Measurements from ENCODE around the gene CRACR2B.

Gene CRACR2B

GRCh38 chr11:795634-796564 is 31.8 kb upstream of the CRACR2B start:
- no peak overlapping the region for H2BK5ac ChIP-seq (ENCODE audit: low read depth, low read length, poor library complexity, severe bottlenecking)

GRCh38 chr11:796565-797295 is 31.0 kb upstream of the CRACR2B start:
- peak overlapping the region; percentile 90 for H3K4me2 ChIP-seq (ENCODE audit: low read length, poor library complexity, severe bottlenecking)
- peak overlapping the region; percentile 37 for H2AK5ac ChIP-seq (ENCODE audit: low read length, severe bottlenecking)
- peak overlapping the region; percentile 36 for H2BK120ac ChIP-seq (ENCODE audit: low read depth, low read length)
- peak overlapping the region; percentile 79 for H3K27ac ChIP-seq (ENCODE audit: low read length, poor library complexity, severe bottlenecking)
- no peak overlapping the region for H2AFZ ChIP-seq (ENCODE audit: low read depth, low read length)
- peak overlapping the region in 1 of 2 experiments; percentile 75 for H3K23ac ChIP-seq (ENCODE audit: low read length in 2 of 2)
- H3K27me3 ChIP-seq (ENCODE audit: control insufficient read depth in 1 of 2, insufficient read depth in 1 of 2, low read length in 2 of 2), result no peaks in the 10 kb centered on the region
- H3K79me1 ChIP-seq (replicated peaks; ENCODE audit: low read length, poor library complexity, severe bottlenecking), result peaks cover 17% of the 10 kb centered on the region
- H4K8ac ChIP-seq (ENCODE audit: low read length), result peak overlapping the region; percentile 3
- peak overlapping the region; percentile 90 for H3K9ac ChIP-seq (ENCODE audit: low read length)
- H3K4ac ChIP-seq (ENCODE audit: low read depth in 1 of 2, low read length in 2 of 2), result peak overlapping the region; percentile 42 to 69
- H3K9me3 ChIP-seq (ENCODE audit: control insufficient read depth, low read length), result no peaks in the 10 kb centered on the region
- peaks cover 33% of the 10 kb centered on the region for H3K4me1 ChIP-seq (ENCODE audit: control insufficient read depth, insufficient read depth, low read depth, low read length)
- peak overlapping the region; percentile 5 for H4K91ac ChIP-seq (ENCODE audit: low read length)
- peak overlapping the region; percentile 22 to 85 for H2BK12ac ChIP-seq (ENCODE audit: low read length in 2 of 2)
- H3K4me3 ChIP-seq (ENCODE audit: insufficient read depth in 1 of 2, low read depth in 1 of 2, low read length in 2 of 2), result peak overlapping the region; percentile 85 to 89
- H2BK5ac ChIP-seq (ENCODE audit: low read depth, low read length, poor library complexity, severe bottlenecking), result peak overlapping the region; percentile 38
- H3K14ac ChIP-seq (ENCODE audit: low read length in 2 of 2), result peak overlapping the region in 1 of 2 experiments; percentile 30
- H2BK15ac ChIP-seq (ENCODE audit: low read depth, poor library complexity, severe bottlenecking), result peak overlapping the region; percentile 55
- H3K36me3 ChIP-seq (ENCODE audit: control insufficient read depth in 1 of 2, insufficient read depth in 2 of 2, low read depth in 1 of 2, low read length in 2 of 2), result peaks cover 47 to 62% of the 10 kb centered on the region in 2 experiments
- H3K18ac ChIP-seq (ENCODE audit: low read depth in 1 of 2, low read length in 2 of 2), result peak overlapping the region; percentile 40 to 94
- no peak for DNase-seq
- WGBS, result 47% methylated on average over 18 of the region's 18 CpGs

More at GRCh38 chr11:795634-796564, 31.8 kb upstream of the CRACR2B start:
- H2BK120ac ChIP-seq (ENCODE audit: low read depth, low read length), result peak overlapping the region; percentile 21
- peak overlapping the region; percentile 89 for H2BK15ac ChIP-seq (ENCODE audit: low read depth, poor library complexity, severe bottlenecking)
- H3K4me2 ChIP-seq (ENCODE audit: low read length, poor library complexity, severe bottlenecking), result peak overlapping the region; percentile 90
- no peak overlapping the region for H2AFZ ChIP-seq (ENCODE audit: low read depth, low read length)
- peaks cover 34% of the 10 kb centered on the region for H3K4me1 ChIP-seq (ENCODE audit: control insufficient read depth, insufficient read depth, low read depth, low read length)
- peak overlapping the region; percentile 79 for H3K27ac ChIP-seq (ENCODE audit: low read length, poor library complexity, severe bottlenecking)
- 27% methylated on average over 12 of the region's 26 CpGs for WGBS
- peak overlapping the region; percentile 90 for H3K9ac ChIP-seq (ENCODE audit: low read length)
- peak overlapping the region; percentile 58 to 69 for H3K4ac ChIP-seq (ENCODE audit: low read depth in 1 of 2, low read length in 2 of 2)
- DNase-seq, result peak; percentile 93
- H2BK12ac ChIP-seq (ENCODE audit: low read length in 2 of 2), result peak overlapping the region; percentile 22 to 33
- H4K91ac ChIP-seq (ENCODE audit: low read length), result peak overlapping the region; percentile 58
- peak overlapping the region in 1 of 2 experiments; percentile 94 for H3K23ac ChIP-seq (ENCODE audit: low read length in 2 of 2)
- H2AK5ac ChIP-seq (ENCODE audit: low read length, severe bottlenecking), result no peak overlapping the region
- H3K36me3 ChIP-seq (ENCODE audit: control insufficient read depth in 1 of 2, insufficient read depth in 2 of 2, low read depth in 1 of 2, low read length in 2 of 2), result peaks cover 40 to 62% of the 10 kb centered on the region in 2 experiments
- H3K27me3 ChIP-seq (ENCODE audit: control insufficient read depth in 1 of 2, insufficient read depth in 1 of 2, low read length in 2 of 2), result no peaks in the 10 kb centered on the region
- peak overlapping the region; percentile 72 to 94 for H3K18ac ChIP-seq (ENCODE audit: low read depth in 1 of 2, low read length in 2 of 2)
- H3K14ac ChIP-seq (ENCODE audit: low read length in 2 of 2), result peak overlapping the region; percentile 53 to 67
- peak overlapping the region; percentile 51 to 89 for H3K4me3 ChIP-seq (ENCODE audit: insufficient read depth in 1 of 2, low read depth in 1 of 2, low read length in 2 of 2)
- peaks cover 14% of the 10 kb centered on the region for H3K79me1 ChIP-seq (replicated peaks; ENCODE audit: low read length, poor library complexity, severe bottlenecking)
- peak overlapping the region; percentile 33 for H4K8ac ChIP-seq (ENCODE audit: low read length)
- no peaks in the 10 kb centered on the region for H3K9me3 ChIP-seq (ENCODE audit: control insufficient read depth, low read length)

GRCh38 chr11:797296-798092 is 30.2 kb upstream of the CRACR2B start:
- WGBS, result 0% methylated on average over 37 of the region's 57 CpGs

More at GRCh38 chr11:797296-798092, 30.2 kb upstream of the CRACR2B start:
- H4K91ac ChIP-seq (ENCODE audit: low read length), result peak overlapping the region; percentile 89
- H4K8ac ChIP-seq (ENCODE audit: low read length), result peak overlapping the region; percentile 52
- H3K9me3 ChIP-seq (ENCODE audit: control insufficient read depth, low read length), result no peaks in the 10 kb centered on the region
- H2AK5ac ChIP-seq (ENCODE audit: low read length, severe bottlenecking), result no peak overlapping the region
- H2BK120ac ChIP-seq (ENCODE audit: low read depth, low read length), result no peak overlapping the region
- H3K18ac ChIP-seq (ENCODE audit: low read depth in 1 of 2, low read length in 2 of 2), result peak overlapping the region; percentile 67 to 94
- peak overlapping the region in 1 of 2 experiments; percentile 23 for H2BK12ac ChIP-seq (ENCODE audit: low read length in 2 of 2)
- peaks cover 18% of the 10 kb centered on the region for H3K79me1 ChIP-seq (replicated peaks; ENCODE audit: low read length, poor library complexity, severe bottlenecking)
- H3K9ac ChIP-seq (ENCODE audit: low read length), result peak overlapping the region; percentile 90
- H2BK5ac ChIP-seq (ENCODE audit: low read depth, low read length, poor library complexity, severe bottlenecking), result peak overlapping the region; percentile 33
- H3K27ac ChIP-seq (ENCODE audit: low read length, poor library complexity, severe bottlenecking), result peak overlapping the region; percentile 79
- H3K4me3 ChIP-seq (ENCODE audit: insufficient read depth in 1 of 2, low read depth in 1 of 2, low read length in 2 of 2), result peak overlapping the region; percentile 85 to 89
- H2AFZ ChIP-seq (ENCODE audit: low read depth, low read length), result peak overlapping the region; percentile 60
- H3K36me3 ChIP-seq (ENCODE audit: control insufficient read depth in 1 of 2, insufficient read depth in 2 of 2, low read depth in 1 of 2, low read length in 2 of 2), result peaks cover 49 to 62% of the 10 kb centered on the region in 2 experiments
- no peaks in the 10 kb centered on the region for H3K27me3 ChIP-seq (ENCODE audit: control insufficient read depth in 1 of 2, insufficient read depth in 1 of 2, low read length in 2 of 2)
- peaks cover 33% of the 10 kb centered on the region for H3K4me1 ChIP-seq (ENCODE audit: control insufficient read depth, insufficient read depth, low read depth, low read length)
- peak; percentile 96 for DNase-seq
- H3K14ac ChIP-seq (ENCODE audit: low read length in 2 of 2), result peak overlapping the region in 1 of 2 experiments; percentile 82
- peak overlapping the region; percentile 21 to 77 for H3K4ac ChIP-seq (ENCODE audit: low read depth in 1 of 2, low read length in 2 of 2)
- H3K4me2 ChIP-seq (ENCODE audit: low read length, poor library complexity, severe bottlenecking), result peak overlapping the region; percentile 90
- H3K23ac ChIP-seq (ENCODE audit: low read length in 2 of 2), result peak overlapping the region in 1 of 2 experiments; percentile 34
- no peak overlapping the region for H2BK15ac ChIP-seq (ENCODE audit: low read depth, poor library complexity, severe bottlenecking)
